ENCODE results near the gene NKAIN4.

The NKAIN4 gene

GRCh38 chr20:63216041-63216848 is 38.0 kb downstream of the NKAIN4 start, which contains the start of gene YTHDF1:
TSS of gene YTHDF1 (minus strand) at chr20:63216131. CDS start at chr20:63215892, 239 bp downstream.
- peak; percentile 87 to 95 (median 92) for DNase-seq

GRCh38 chr20:63215101-63216040 is 38.9 kb downstream of the NKAIN4 start:
- no peak for DNase-seq

GRCh38 chr20:63214514-63214913 is 39.7 kb downstream of the NKAIN4 start:
- no peak for DNase-seq

GRCh38 chr20:63212792-63213191 is 41.5 kb downstream of the NKAIN4 start:
- DNase-seq: no peak

GRCh38 chr20:63212393-63212730 is 41.9 kb downstream of the NKAIN4 start:
- no peak for DNase-seq

- no peak for DNase-seq
Measured at GRCh38 chr20:63210011-63210605, 44.2 kb downstream of the NKAIN4 start.

- no peak for DNase-seq
Measured at GRCh38 chr20:63208346-63208909, 45.8 kb downstream of the NKAIN4 start.

GRCh38 chr20:63206878-63207277 is 47.4 kb downstream of the NKAIN4 start:
- DNase-seq: no peak

GRCh38 chr20:63205896-63206295 is 48.4 kb downstream of the NKAIN4 start:
- DNase-seq: no peak

- DNase-seq: no peak
Measured at GRCh38 chr20:63204362-63204761, 49.9 kb downstream of the NKAIN4 start.

GRCh38 chr20:63202811-63203526 is 51.3 kb downstream of the NKAIN4 start:
- DNase-seq: no peak

GRCh38 chr20:63202021-63202420 is 52.2 kb downstream of the NKAIN4 start:
- no peak for DNase-seq

- no peak for DNase-seq
Measured at GRCh38 chr20:63198606-63199005, 55.7 kb downstream of the NKAIN4 start.

GRCh38 chr20:63196768-63197470 is 57.3 kb downstream of the NKAIN4 start:
- no peak for DNase-seq

- DNase-seq: no peak
Measured at GRCh38 chr20:63194797-63195173, 59.5 kb downstream of the NKAIN4 start.

- DNase-seq: no peak
Measured at GRCh38 chr20:63194007-63194796, 60.1 kb downstream of the NKAIN4 start.

- DNase-seq: no peak
Measured at GRCh38 chr20:63192721-63193120, 61.5 kb downstream of the NKAIN4 start.

- DNase-seq: no peak
Measured at GRCh38 chr20:63191400-63191799, 62.9 kb downstream of the NKAIN4 start.

GRCh38 chr20:63190828-63191227 is 63.4 kb downstream of the NKAIN4 start:
- DNase-seq: no peak
